Measurements from ENCODE around the gene SHROOM3.

The SHROOM3 gene

DNA sequence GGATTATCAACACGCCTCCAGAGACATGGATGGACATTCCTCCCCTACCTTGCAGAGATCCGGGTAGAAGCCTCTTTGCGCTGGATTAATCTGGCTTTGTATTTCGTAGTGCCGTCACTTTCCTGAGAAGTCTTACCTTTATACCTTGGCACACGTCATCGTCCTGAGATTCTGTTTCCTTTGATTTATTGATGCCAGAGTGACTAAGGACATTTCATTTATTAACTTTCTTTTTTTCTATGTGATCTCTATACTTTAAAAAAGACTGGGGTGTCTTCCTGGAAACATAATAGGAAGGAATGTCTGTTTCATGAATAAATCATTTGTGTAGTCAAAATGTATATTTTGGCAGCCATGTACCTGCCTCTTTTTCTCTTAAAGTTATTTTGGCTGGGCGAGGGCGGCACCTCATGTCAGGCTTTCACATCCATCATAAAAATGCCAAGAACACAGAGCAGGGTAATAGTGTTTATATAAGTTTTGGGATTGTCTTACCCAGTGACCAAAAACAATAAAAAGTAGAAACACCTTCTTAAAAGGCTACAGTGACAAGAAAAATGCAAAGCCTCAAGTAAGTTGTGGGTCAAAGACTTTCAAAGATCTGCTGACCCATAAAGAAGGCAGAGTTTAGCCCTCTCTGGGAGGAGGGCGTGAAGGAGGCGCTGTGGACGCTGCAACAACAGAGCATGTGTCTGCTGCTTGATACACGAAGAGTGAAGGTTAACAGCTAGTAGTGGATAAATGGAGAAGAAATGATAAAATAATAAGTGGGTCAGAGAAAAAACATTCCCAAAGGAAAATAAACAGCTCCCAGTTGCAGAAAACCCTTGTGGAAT is 124.4 kb downstream of the SHROOM3 start:
- DNase-seq (ENCODE audit: low read depth), result no peak
- H3K4me3 ChIP-seq (ENCODE audit: control insufficient read depth, low read depth, low read length), result no peak overlapping the region
- TF ChIP-seq, protein P1, sequence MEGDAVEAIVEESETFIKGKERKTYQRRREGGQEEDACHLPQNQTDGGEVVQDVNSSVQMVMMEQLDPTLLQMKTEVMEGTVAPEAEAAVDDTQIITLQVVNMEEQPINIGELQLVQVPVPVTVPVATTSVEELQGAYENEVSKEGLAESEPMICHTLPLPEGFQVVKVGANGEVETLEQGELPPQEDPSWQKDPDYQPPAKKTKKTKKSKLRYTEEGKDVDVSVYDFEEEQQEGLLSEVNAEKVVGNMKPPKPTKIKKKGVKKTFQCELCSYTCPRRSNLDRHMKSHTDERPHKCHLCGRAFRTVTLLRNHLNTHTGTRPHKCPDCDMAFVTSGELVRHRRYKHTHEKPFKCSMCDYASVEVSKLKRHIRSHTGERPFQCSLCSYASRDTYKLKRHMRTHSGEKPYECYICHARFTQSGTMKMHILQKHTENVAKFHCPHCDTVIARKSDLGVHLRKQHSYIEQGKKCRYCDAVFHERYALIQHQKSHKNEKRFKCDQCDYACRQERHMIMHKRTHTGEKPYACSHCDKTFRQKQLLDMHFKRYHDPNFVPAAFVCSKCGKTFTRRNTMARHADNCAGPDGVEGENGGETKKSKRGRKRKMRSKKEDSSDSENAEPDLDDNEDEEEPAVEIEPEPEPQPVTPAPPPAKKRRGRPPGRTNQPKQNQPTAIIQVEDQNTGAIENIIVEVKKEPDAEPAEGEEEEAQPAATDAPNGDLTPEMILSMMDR (conservative IDR thresholded peaks at IDR 0.05; ENCODE audit: control insufficient read depth, insufficient read depth, low read depth, low read length), result no peak

DNA sequence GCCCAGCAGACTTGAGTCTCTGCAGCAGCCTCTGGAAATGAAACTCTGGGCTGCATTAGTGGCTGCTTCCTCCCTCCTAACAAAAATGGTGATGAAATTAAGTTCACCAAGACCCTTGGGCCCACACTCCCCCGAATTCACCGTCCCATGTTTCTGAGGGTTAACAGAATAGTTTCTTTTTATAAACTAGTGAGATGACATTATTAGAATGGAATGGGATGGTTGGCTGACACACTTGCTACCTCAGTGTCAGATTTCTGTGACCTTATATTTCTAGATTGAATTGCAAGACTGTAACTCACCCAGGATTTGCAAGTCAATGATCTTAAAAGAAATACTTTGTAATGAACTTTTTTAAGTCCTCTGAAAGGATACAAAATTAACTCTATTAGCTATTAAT is 127.1 kb downstream of the SHROOM3 start:
- no peak overlapping the region for H3K4me3 ChIP-seq (ENCODE audit: control insufficient read depth, low read depth, low read length)
- peak; percentile 69 for DNase-seq (ENCODE audit: low read depth)
- TF ChIP-seq, protein P1 (conservative IDR thresholded peaks at IDR 0.05; ENCODE audit: control insufficient read depth, insufficient read depth, low read depth, low read length), result no peak

DNA sequence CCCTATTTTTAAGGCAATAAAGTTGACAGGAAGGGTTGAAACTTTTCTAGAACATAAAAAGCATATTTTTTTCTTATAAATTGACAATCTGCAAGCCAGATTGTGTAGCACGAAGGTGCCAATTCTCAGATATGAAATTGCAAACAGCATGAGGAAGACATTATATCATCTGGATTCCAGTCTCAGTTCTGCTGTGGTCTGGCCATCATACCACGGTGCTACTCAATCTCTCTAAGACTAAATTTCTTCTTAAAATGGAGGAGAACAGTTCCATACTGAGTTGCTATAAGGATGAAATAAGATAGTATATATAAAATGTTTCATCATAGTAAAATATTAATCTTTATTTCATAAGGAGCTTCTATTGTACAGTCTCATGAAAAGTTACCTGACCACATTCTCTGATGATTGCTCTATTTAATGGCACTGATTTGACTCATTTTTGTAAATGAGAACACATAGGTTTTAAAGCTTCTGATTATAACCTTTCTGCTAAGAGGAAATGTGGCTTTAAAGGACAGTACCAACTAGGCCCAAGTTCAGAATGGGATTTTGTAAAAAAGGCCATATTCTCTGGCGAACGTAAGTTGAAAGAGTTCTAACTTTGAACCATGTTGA is 127.9 kb downstream of the SHROOM3 start:
- H3K4me3 ChIP-seq (ENCODE audit: control insufficient read depth, low read depth, low read length), result no peak overlapping the region
- no peak for DNase-seq (ENCODE audit: low read depth)
- TF ChIP-seq, protein P1 (conservative IDR thresholded peaks at IDR 0.05; ENCODE audit: control insufficient read depth, insufficient read depth, low read depth, low read length), result no peak

DNA sequence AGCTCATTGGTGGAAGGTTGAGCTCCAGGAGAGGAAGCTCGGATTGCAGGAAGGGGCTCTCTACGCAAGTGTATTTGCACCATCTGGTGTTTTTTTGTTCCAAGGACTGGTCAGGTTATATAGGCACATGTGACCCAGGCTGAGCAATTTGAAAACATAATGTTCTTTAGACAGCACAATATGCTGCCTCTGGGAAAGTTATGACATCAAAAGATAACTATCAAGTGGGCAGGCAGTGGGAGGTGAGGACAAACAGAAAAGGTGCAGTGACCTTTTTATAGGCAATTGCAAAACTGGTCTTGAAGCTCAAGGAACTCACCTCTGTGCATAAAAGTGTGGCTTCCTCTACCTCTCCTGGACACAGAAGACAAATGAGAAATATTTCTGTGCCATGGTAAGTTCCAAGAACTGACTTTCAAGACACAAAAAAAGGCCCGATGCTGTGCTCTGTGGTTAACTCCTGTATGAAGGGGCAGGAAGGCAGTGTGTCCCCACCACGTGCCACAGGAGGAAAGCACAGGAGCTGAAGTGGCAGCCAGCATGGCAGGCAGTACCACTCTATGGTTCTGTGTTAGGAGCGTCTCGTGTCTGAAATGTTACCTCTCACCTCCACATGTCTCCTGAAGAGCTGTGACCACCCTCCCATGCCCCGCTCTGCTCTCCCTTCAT is 128.6 kb downstream of the SHROOM3 start:
- no peak overlapping the region for H3K4me3 ChIP-seq (ENCODE audit: control insufficient read depth, low read depth, low read length)
- TF ChIP-seq, protein P1 (conservative IDR thresholded peaks at IDR 0.05; ENCODE audit: control insufficient read depth, insufficient read depth, low read depth, low read length), result no peak
- DNase-seq (ENCODE audit: low read depth), result no peak

DNA sequence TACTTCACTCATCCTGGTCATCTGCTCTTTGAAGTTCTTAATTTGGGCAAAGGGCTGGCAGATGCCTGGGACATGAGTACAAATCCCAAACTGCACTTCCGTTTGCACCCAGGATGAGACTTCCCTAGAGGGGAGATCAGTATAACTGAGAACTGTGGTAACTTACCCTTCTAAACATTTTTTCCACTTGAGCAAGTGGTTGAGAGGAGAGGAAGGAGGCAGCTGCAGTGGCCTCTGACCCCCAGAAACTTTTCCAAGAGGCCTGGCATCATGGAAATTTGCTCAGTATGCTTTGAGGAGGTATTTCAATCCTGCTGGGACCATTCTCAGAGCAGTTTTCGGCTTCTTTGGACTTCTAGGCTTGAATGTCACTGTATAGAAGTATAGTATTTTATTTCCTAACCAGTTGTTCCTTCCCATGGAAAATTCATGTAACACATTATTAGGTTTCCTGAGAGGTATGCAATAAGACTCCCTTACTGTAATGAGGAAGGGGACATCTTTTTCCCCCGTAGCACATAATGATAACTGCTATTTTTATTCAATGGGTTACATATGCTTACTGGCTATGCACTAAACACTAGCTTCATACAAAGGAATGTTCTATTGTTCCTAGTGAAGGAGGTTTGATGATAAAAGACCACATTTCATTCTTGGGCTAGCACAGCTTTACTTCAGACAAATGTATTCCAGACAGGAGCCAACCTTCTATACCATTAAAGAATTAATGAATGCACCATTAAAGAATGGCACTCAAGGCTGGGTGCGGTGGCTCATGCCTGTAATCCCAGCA is 129.3 kb downstream of the SHROOM3 start:
- DNase-seq (ENCODE audit: low read depth), result no peak
- TF ChIP-seq, protein P1 (conservative IDR thresholded peaks at IDR 0.05; ENCODE audit: control insufficient read depth, insufficient read depth, low read depth, low read length), result no peak
- H3K4me3 ChIP-seq (ENCODE audit: control insufficient read depth, low read depth, low read length), result no peak overlapping the region

DNA sequence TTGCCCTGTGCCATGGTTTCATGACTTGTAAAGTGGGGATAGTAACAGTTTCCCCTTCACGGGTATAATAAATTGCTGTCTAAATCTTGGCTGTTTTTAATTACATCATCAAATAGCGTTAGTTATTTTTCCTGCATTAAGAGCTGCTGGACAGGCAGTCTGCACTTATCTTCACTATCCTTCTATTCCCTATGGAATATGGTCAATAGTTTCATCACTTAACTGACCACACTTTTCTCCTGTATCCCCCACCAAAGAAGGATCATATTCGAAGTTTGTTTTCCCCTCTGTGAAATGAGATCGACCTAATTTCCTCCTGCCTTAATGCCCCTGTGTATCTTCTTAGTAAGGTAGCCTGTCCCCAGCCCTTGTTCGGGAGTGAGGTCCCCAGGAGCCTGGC is 133.2 kb downstream of the SHROOM3 start:
- DNase-seq (ENCODE audit: low read depth), result peak; percentile 19
- TF ChIP-seq, protein P1 (conservative IDR thresholded peaks at IDR 0.05; ENCODE audit: control insufficient read depth, insufficient read depth, low read depth, low read length), result no peak
- H3K4me3 ChIP-seq (ENCODE audit: control insufficient read depth, low read depth, low read length), result no peak overlapping the region

Data from fibroblast of mammary gland (primary cell).